Measurements from ENCODE around the gene TMEM132D. TPM values are rescaled to one million over a fixed set of nuclear protein-coding genes. Genes with fewer than 3 reads are reported as not detected.

The TMEM132D gene
- polyA plus RNA-seq, 1 experiment, result 0.02 TPM

GRCh38 chr12:129776977-129777667, 126.7 kb downstream of the TMEM132D start:
- no peaks in the 10 kb centered on the region for H3K36me3 ChIP-seq (ENCODE audit: control insufficient read depth, insufficient read depth, low read length)
- no peak for DNase-seq (ENCODE audit: low read depth)

GRCh38 chr12:129772501-129773493, 131.0 kb downstream of the TMEM132D start:
- H3K4me3 ChIP-seq (ENCODE audit: low read depth, low read length), result no peak overlapping the region
- no peaks in the 10 kb centered on the region for H3K27me3 ChIP-seq (ENCODE audit: control insufficient read depth, insufficient read depth, low read length)
- ChIA-PET CTCF (no interaction called here), POLR2A (no interaction called here)
- no peaks in the 10 kb centered on the region for H3K36me3 ChIP-seq (ENCODE audit: control insufficient read depth, insufficient read depth, low read length)
- DNase-seq (ENCODE audit: low read depth), result no peak
- TF ChIP-seq, protein P1, sequence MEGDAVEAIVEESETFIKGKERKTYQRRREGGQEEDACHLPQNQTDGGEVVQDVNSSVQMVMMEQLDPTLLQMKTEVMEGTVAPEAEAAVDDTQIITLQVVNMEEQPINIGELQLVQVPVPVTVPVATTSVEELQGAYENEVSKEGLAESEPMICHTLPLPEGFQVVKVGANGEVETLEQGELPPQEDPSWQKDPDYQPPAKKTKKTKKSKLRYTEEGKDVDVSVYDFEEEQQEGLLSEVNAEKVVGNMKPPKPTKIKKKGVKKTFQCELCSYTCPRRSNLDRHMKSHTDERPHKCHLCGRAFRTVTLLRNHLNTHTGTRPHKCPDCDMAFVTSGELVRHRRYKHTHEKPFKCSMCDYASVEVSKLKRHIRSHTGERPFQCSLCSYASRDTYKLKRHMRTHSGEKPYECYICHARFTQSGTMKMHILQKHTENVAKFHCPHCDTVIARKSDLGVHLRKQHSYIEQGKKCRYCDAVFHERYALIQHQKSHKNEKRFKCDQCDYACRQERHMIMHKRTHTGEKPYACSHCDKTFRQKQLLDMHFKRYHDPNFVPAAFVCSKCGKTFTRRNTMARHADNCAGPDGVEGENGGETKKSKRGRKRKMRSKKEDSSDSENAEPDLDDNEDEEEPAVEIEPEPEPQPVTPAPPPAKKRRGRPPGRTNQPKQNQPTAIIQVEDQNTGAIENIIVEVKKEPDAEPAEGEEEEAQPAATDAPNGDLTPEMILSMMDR (IDR thresholded peaks at IDR 0.05; ENCODE audit: insufficient read depth, low read depth, low read length), result no peak

More at GRCh38 chr12:129776977-129777667, 126.7 kb downstream of the TMEM132D start:
- TF ChIP-seq, protein P1 (IDR thresholded peaks at IDR 0.05; ENCODE audit: insufficient read depth, low read depth, low read length), result no peak
- POLR2A ChIA-PET, result no interaction called here
- H3K4me3 ChIP-seq (ENCODE audit: low read depth, low read length), result no peak overlapping the region
- no peaks in the 10 kb centered on the region for H3K27me3 ChIP-seq (ENCODE audit: control insufficient read depth, insufficient read depth, low read length)
- CTCF ChIA-PET, result no interaction called here

- no peak overlapping the region for H3K4me3 ChIP-seq (ENCODE audit: low read depth, low read length)
- ChIA-PET POLR2A (no interaction called here), CTCF (no interaction called here)
- H3K36me3 ChIP-seq (ENCODE audit: control insufficient read depth, insufficient read depth, low read length), result no peaks in the 10 kb centered on the region
- DNase-seq (ENCODE audit: low read depth), result no peak
- TF ChIP-seq, protein P1 (IDR thresholded peaks at IDR 0.05; ENCODE audit: insufficient read depth, low read depth, low read length), result no peak
- H3K27me3 ChIP-seq (ENCODE audit: control insufficient read depth, insufficient read depth, low read length), result no peaks in the 10 kb centered on the region
Observed at GRCh38 chr12:129771238-129771637, 132.6 kb downstream of the TMEM132D start.

- POLR2A ChIA-PET, result no interaction called here
Observed at GRCh38 chr12:129765719-129766118, 138.1 kb downstream of the TMEM132D start.

More at GRCh38 chr12:129765719-129766118, 138.1 kb downstream of the TMEM132D start:
- Histone ChIP-seq H3K27me3 (ENCODE audit: control insufficient read depth, insufficient read depth, low read length) (no peaks in the 10 kb centered on the region), H3K4me3 (ENCODE audit: low read depth, low read length) (no peak overlapping the region), H3K36me3 (ENCODE audit: control insufficient read depth, insufficient read depth, low read length) (no peaks in the 10 kb centered on the region)
- TF ChIP-seq, protein P1 (IDR thresholded peaks at IDR 0.05; ENCODE audit: insufficient read depth, low read depth, low read length), result no peak
- no peak for DNase-seq (ENCODE audit: low read depth)
- CTCF ChIA-PET, result no interaction called here
